Measurements from ENCODE around the gene ABCB11.

GRCh38 chr2:168889635-168890005, 141.5 kb downstream of the ABCB11 start:
- TF ChIP-seq CTCF (IDR thresholded peaks at IDR 0.05) (no peak), POLR2A (IDR thresholded peaks at IDR 0.05) (no peak)
